HG03025 (cell line): ENCODE results near the gene BICD1.

Experiments
- ATAC-seq: cut with Tn5 transposase; IDR thresholded peaks from one replicate; pipeline ENCODE4 v1.9.1; 2021; ENCODE audit warnings: mild to moderate bottlenecking, moderate library complexity; ENCODE audit not compliant: unreplicated experiment, low FRiP score

Gene BICD1

DNA sequence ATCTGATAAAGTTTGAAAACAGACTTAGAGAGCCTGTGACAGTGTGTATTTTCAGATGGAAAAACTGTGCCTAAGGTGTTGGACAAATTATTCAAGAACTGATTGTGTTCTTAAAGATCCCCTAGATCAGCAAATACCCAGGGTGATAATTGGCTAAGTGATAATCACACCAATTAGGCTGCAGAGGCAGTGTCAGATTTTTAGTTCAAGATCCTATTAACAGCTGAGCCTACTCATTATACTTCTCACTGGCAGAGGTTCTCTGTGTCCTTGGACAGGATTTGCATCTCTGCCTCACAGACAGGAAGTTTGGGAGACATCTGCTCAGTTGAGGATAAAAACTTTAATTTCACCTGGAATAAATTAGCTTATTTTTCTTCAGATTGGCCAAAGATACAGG, 288.4 kb downstream of the BICD1 start:
- ATAC-seq = no peak

DNA sequence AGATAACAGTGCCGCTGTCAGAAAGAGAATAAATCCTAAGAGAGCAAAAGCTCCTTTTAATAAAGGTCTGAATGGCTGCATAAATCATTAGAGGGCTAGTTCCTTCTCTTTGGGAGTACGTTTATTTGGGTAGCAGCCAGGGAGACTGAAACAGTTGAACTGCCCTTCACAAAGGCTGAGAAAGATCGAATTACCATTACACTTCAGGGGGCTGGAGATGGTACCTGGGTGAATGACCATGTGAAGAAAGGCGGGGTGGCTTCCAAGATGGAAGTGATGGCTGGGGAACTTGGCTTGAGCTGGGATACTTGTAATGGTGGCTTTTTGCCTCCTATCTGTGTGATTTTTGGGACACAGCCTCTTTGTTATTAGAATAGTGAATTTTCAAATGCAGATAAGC, 291.0 kb downstream of the BICD1 start:
- no peak for ATAC-seq

DNA sequence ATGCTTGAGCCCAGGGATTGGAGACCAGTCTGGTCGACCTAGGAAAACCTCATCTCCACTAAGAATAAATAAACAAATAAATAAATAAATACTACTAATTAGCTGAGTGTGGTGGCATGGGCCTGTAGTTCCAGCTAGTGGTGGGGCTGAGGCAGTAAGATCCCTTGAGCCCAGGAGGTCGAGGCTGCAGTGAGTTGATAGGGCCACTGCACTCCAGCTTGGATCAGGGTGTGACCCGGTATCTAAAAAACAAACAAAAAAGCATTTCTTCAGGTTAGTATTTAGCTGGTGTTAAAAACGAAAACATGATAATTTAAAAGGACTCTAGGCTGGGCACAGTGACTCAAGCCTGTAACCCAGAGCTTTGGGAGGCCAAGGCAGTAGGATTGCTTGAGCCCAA, 291.5 kb downstream of the BICD1 start:
- ATAC-seq = no peak

DNA sequence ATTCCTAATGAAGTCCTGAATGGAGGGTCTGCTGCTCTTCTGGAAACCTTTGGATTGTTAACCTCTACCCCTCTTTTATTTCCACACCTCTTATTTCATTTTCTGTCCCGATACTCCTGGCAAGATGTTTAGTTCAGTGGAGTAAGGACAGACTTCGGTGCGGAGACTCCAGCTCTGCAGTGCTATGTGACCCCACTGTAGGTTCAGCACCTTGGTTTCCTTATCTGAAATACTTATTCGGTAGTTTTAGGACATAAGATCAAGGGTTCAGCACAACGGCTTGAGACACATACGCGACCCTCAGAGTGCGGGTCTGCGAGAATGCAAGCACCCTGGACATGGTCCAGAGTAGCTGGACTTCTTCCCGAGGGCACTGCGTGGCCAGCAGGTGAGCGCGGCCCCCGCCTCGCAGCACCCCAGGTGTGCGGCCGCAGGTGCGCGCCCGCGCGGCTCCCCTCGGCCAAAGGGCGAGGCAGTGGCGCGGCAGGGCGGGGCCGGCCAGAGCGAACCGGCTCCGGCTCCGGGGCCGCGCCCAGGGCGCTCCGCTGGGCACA, 292.2 kb downstream of the BICD1 start:
- ATAC-seq = peak; percentile 6

DNA sequence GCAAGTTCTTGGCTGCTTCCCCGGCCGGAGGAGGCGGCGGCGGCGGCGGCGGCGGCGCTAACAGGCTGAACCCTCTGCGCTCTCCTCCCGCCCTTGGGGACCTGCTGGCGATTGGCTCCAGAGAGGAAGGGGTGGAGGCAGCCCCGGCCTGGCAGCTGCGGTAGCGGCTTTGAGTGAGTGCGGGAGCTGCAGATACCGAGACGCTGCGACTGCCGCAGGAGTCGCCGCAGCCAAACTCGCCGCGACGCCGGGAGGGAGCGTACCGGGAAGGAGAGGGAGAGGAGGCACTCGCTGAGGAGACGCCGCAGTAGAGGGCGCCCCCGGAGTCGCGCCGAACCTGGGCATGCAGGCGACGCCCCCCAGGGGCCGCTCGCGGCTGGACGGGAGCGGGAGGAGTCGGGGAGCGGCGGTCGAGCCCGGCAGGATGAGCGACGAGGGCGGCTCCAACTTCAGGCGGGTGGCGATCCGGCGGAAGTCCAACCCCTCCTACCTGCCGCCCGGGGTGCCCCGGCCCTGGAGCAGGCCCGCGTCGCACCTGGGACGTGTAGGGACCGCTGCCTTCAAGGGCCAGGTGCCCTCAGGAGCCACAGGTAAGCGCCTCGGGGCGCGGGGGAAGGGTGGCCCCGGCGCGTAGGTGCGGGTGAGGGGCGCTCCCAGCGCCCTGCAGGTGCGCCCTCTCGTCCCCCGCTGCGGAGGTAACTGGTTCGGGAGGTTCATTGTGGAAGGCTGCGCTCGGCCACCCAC, 292.9 kb downstream of the BICD1 start, which contains the start of gene FGD4:
Gene FGD4 (plus strand): TSS at position 189 of the 744 bp plus-strand sequence.
- peak; percentile 85 for ATAC-seq

DNA sequence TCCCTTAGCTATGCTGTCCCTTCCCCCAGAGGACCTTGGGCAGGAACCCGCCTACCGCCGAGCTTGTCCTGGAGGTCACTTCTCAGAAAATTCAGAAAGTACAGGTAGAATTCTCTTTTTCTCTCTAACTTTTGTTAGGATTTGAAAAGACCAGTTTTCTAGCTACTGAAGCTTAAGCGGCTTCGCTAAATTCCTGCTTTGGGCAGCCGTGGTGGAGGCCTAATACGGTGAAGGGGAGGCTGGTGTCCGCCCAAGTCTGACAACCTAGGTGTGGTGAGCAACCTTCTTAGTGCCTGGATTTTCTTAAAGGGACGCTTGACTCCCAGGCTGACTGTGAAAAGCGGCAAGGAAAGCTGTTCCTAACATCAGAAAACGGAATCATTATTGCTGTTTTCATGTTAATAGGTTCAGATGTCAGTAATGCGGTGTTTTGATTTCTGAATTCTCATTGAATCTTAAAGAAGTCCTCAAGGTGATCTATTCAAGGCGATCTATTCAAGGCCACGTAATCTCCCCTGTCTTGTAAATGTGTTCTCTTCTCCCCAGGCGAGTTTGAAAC, 293.5 kb downstream of the BICD1 start:
- no peak for ATAC-seq

DNA sequence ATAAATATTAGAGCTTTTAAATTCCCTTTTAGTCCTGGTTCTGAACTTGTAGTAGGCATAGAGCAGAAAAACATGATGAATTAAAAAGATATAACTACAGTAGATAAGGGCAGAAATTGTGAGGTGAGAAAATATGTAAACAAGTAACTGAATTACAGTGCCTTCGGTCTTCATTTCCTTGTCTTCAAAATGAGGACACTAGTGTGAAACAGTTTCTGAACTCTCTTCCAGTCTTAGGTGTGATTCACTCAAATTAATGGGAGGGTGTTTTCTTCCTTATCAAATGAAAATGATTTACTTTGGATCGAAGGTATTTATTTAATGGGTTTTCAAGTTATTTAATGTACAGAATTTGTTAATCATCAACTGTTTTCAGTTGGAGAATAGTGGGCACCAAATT, 294.2 kb downstream of the BICD1 start:
- no peak for ATAC-seq

DNA sequence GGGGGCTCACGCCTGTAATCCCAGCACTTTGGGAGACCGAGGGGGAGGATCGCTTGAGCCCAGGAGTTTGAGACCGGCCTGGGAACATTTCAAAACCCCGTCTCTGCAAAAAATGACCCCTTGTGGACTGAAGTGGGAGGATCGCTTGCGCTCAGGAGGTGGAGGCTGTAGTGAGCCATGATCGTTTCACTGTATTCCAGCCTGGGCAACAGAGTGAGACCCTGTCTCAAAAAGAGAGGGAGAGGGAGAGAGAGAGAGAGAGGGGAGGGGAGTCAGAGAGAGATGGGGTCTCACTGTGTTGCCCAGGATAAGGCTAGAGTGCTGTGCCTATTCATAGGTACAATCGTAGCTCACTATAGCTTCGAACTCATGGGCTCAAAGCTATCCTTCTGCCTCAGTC, 295.5 kb downstream of the BICD1 start:
- ATAC-seq = no peak

DNA sequence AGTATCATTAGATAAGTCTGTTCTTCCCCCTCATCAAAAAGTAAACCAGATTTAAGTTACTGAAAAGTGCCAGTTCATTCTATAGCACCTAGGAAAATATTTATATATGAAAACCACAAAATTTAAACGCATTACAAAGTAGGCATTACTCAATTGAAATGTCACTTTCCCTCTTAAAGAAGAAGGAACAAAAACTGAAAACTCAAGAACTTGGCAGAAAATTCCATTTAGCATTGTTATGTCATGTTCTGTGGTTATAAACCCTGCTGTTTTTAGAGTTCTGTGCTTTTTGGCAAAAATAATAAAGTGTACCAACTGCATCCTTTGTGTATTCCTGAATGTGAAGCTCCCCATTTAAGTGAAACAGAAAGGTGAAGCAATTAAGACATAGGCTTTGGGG, 296.3 kb downstream of the BICD1 start:
- ATAC-seq = no peak

DNA sequence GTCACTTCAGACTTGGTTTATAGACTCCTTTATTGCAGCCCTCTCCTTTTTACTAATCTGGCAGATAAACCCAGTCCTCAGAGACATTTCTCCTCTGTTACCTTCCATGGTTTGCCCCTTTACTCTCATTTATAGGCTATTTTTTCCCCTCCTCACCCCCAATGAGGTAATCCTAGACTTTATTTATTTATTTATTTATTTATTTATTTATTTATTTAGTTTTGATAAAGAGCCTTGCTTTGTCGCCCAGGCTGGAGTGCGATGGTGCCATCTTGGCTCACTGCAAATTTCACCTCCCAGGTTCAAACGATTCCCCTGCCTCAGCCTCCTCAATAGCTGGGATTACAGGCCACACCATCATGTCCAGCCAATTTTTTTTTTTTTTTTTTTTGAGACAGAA, 301.1 kb downstream of the BICD1 start:
- ATAC-seq = no peak

DNA sequence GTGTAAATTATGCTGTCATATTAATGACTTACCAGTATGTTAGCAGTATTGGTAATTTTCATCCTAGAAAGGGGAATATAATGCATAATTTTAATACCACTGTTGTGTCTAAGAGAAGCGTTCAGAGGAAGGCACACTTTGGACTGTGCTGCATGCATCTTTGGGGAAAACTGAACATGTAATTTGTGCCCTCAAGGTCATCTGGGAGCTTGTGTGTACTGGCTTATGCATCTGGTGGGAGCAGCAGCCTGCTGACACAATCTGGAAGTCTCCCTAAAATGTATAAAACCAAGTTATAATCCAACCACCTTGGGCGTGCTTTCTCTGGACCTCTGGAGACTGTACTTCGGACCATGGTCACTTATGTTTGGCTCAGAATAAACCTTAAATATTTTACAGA, 306.8 kb downstream of the BICD1 start:
- no peak for ATAC-seq

DNA sequence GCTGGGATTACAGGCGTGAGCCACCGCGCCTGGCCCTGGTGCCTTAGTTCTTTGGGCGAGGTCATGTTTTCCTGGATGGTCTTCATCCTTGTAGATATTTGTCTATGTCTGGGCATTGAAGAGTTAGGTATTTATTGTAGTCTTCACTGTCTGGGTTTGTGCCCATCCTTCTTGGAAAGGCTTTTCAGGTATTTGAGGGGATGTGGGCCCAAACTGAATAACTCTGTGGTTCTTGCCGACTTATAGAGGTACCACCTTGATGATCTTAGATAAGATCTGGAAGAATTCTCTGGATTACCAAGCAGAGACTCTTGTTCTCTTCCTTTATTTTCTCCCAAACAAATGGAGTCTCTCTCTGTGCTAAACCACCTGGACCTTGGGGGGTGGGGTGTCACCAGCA, 311.6 kb downstream of the BICD1 start:
- no peak for ATAC-seq

DNA sequence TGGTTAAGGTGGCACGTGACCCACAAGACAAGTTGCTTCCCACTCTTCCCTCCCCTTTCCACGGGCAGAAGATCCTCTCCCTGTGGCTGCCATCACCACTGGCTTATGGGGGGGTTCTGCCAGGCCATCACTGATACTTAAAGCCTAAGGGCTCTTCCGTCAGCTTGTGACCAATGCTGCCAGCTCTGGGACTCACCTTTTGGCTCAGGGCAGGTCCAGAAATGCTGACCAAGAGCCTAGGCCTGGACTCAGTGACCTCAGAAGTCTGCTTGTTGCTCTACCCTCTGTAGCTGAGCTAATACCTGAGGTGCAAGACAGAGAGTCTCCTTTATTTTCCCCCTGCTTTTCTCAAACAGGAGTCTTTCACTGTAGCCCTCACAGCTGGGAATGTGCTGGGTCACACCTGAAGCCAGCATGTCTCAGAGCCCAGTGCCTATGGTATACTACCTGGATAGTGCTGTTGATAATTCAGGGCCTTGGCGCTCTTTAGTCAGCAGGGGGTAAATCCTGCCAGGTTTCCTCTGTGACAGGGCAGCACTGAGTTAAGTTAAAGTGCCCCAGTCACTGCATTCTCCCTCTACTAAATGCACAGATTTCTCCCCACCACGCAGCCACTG, 312.4 kb downstream of the BICD1 start:
- ATAC-seq = no peak

DNA sequence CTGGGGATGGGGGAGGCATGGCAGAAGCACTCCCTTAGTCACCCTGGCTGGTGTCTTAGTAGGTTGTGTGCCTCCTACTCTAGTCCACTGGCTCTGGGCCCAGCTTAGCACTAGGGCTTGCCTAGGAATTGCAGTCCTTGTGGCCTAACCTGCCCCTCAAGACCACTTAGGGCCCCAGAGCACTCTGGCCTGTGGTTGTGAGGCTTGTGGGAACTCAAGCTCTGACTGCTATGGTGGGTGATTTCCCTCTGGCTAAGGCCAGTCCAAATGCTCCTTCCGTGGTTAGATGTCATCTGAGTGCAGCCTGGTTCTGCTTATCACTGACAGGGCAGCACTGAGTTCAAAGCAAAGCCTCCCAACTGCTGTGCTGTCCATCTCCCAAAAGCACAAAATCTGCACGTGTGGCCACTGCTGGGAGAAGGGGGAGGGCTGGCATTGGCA, 312.9 kb downstream of the BICD1 start:
- no peak for ATAC-seq

DNA sequence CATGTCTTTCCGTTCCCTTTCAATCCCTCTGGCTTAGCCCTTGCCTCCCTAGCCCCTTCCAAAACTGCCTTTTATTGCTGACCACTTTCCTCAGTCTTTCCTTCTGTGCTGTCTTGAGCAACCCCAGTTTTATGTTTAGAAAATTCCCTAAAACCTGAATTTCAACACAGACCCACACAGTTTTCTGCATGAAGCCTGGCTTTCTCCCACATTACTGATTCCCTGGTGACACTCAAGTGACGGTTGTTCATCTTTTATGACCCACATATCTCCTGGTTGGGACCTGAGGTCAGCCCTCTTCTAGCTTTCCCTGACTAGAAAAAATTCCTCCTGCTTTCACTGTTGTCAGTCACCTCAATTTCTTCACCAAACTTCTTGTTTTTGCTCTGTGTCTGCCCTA, 313.7 kb downstream of the BICD1 start:
- no peak for ATAC-seq

DNA sequence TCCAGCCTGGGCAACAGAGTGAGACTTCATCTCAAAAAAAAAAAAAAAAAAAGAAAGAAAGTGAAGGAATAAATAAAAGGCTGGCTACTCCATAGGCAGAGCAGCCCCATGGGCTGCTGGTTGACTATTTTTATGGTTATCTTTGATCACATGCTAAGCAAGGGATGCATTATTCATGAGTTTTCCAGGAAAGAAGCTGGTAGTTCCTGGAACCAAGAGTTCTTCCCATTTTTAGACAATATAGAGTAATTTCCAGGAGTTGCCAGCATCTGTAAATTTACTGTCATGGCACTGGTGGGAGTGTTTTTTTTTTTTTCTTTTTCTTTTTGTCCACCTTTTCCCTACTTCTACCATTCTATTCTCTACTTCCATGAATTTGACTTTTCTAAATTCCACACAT, 316.9 kb downstream of the BICD1 start:
- ATAC-seq = no peak

DNA sequence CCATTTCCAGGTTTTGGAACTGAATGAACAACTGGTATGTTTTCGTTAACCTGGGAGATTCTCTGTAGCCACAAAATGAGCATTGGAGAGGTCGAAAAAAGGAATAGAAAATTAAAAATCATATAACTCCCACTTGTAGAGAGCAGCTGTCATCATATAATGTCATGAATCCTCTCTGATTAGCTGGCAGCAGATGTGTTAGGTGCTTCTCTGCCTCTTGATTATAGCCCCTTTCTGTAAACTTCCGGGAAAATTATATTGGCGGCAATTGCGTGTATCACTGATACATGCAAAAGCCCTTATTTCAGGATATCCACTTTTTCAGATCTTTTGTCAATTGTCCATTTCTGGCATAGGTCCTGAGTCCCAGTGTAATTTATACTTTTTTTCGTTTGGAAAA, 324.4 kb downstream of the BICD1 start:
- ATAC-seq = no peak
